IPS DF 4.7 (cell line): Measurements from ENCODE around the gene CXADR.

Experiments used
- DNase-seq: peaks from one replicate; pipeline ENCODE4 v3.0.0-alpha.2; 2013; ENCODE audit warnings: low spot score; ENCODE audit errors: extremely low read depth

The CXADR gene

DNA sequence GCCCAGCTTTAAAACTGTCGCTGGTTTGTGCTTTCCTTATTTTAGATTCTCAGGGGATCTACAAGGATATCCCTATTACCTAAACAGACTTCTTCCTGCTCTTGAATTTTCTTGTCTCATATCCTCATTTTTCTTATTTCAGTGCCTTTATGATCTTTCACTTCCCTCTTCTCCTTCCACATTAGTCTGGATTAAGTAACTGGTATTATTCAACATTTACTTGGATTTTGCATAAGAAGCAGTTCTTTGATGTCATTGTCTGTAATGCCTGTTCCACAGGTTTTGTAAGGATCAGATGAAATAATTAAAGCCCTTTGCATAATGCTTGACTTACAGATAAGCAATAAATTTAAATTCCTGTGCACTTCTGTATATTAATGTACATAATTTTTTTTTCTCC is 26.5 kb downstream of the CXADR start:
- no peak for DNase-seq

- DNase-seq = no peak
Observed at GRCh38 chr21:17539743-17540341, 27.0 kb downstream of the CXADR start.

DNA sequence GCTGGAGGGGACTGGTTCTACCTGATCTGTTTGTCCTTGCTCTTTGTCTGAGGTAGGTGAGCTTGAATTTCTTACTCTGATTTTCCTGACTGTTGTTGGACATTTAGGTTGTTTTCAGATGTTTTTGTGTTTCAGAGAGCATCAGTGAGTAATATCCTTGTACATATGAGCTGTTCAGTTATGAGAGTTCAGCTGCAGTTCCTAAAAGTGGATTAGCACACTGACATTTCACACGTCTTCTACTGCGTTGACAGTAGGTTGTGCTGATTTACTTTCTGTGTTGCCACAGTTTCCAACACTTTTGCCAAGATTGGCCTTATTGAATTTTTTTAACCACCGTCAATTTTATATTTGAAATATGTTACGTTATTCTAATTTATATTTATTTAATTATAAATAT is 27.7 kb downstream of the CXADR start:
- DNase-seq = no peak

DNA sequence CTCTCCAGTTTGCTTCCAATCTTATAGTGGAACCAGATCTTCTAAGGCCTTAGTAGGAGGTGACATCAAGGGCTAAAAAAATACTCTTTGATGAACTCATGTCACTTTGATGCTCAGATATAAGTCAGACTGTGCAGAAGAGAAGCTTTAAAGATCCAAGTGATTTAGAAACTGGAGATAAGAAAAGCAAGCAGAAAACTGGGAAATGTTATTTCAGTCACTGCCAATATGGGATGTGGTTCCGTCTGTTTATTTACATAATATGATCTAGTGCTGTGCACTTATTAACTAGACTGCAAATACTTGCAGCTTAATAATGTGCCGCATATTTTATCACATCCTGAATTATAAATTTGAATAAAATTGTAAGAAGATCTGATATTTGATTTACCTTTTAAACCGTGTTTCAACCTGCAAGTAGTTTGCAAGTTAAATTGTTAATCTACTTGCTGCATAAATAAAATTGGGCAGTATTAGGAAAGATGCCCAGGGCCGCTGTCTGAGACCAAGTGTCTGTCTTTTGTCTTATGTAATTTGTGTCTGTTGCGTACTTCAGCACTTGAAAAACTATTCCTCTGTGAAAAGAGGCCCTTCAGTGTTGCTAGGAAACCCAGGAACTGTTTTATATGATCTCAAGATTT is 29.6 kb downstream of the CXADR start:
- no peak for DNase-seq

DNA sequence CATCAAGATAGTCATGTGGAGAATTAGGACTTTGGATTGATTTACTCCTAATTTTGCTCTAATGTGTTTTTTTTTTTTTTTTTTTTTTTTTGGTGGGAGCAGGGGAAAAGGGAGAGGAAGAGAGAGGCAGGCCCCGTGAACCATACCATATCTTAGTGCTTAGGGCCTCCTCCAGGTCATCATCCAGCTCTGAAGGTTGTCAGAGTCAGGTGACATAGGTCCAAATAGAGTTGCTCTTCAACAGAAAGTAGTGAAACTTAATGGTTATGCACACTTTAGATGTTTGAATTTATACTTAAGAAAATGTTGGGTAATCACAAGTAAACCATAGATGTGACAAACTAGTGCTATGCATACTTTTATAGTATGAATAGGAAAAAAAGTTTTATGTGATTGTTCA is 32.2 kb downstream of the CXADR start:
- DNase-seq = no peak

DNA sequence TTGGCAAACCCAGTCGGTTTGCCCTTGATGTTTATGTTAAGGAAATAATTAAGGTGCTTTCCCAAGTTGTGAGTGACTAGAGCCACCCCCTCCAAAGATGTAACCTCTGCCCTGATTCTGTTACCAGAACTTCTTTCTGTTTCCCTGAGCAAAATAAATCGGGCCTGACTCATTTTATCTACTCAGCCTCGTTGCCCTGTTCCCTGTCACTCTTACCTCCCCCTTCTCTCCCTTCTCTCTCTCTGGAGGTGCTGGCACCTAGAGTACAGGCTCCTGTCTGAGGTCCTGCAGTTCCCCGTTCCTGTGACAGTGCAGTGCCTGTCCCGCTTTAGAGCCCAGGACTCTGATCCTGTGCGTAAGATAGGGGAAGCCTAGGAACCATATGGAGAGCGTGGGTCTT is 35.4 kb downstream of the CXADR start:
- no peak for DNase-seq

- DNase-seq = no peak
Observed at GRCh38 chr21:17550671-17551308, 37.9 kb downstream of the CXADR start.

DNA sequence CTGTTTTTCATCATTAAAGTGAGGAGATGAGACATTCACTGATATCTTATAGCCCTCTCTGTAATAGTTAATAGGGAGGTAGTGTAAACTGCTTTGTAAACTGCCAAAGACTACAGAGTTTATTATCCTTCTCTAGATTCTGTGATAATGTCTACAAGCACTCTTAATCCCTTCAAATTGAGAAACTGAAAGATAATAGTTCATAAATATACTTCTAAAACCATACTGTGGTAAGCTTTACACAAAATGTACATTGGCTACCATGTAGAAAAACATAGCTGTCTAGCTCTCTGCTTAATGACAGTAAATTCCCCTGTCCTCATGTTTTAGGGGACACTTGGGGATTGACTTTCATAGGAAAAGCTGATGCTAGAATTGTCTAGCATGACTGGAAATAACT is 39.6 kb downstream of the CXADR start:
- no peak for DNase-seq

DNA sequence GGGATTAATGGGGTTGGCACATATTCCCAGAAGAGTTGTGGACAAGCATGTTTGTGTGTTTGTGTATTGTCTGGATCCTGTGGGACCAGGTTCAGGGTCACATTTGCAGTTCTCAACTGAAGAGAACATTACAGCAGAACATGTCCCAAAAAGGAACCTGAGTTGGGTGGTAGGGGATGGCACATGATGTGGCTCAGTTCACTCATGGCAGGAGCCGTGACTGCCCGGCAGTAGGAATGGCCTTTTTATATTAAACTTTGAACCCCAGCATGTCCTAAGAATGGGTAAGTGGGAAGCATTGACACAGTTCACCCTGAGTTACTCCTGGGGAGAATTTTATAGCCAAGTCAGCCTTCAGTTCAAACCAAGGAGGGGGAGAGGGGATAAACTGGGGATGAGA is 41.3 kb downstream of the CXADR start:
- DNase-seq = no peak

DNA sequence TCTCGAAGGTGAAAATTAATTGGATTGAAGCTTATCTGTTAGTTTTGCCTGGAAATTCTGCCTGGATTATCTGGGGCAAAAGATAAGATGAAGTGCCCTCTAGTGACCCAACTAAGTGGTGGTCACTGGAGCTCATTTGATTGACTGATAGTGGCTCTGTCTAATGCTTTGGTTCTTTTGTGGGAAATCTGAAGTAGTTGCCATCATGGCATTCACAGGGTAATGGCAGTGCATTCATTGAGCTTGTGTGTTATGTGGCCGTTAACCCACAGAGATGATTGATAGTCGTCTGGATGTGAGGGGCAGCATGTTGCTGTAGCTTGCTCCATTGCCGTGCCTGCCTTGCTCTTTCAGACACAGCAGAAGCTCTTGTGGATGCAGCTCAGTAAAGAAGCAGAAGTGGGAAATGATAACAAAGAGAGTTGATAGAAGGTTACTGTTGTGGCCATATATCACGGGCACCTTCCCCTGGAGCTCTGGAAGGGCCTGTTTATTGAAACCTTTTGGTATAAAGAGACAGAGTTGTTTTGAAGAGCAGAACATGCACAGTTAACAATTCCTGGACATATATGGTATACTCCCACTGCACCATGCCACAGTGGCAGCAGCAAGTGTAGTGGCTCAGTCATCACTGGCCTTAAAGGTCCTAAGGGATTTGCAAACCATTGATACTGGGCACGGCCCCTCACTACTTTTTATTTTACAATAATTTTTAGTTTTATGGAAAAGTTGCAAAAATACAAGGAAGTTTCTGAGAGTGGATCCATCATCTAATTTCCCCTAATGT is 42.0 kb downstream of the CXADR start:
- DNase-seq = no peak

GRCh38 chr21:17560377-17561025 is 47.7 kb downstream of the CXADR start:
- DNase-seq = no peak

DNA sequence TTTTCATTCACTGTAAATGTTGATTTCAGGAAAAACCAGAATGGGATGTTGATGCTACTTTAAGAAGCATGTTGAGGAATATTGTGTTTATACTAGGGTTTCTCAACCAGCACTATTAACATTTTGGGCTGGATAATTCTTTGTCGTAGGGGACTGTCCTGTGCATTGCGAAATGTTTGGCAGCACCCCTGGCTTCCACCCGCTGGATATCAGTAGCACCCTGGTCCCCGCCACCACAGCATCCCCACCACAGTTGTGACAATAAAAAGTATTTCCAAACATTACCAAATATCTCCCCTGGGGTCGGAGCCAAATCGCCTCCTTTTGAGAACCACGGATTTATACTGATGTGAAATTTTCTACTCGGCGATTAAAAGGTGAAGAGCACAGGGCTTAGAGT is 57.9 kb downstream of the CXADR start:
- no peak for DNase-seq

GRCh38 chr21:17572431-17572830 is 59.6 kb downstream of the CXADR start:
- no peak for DNase-seq

DNA sequence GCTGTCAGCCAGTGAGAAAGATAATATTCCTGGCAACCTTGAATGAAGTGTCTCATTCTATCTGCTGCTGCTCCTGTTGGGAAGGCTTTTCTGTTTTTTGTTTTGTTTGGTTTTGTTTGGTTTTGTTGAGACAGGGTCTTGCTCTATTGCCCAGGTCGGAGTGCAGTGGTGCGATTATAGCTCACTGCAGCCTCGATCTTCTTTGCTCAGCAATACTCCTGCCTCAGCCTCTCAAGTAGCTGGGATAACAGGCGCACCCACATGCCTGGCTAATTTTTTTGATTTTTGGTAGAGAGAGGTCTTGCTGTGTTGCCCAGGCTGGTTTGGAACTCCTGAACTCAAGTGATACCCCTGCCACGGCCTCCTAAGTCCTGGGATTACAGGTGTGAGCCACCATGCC is 62.2 kb downstream of the CXADR start:
- DNase-seq = no peak

- DNase-seq = no peak
Observed at GRCh38 chr21:17576080-17576835, 63.4 kb downstream of the CXADR start.

DNA sequence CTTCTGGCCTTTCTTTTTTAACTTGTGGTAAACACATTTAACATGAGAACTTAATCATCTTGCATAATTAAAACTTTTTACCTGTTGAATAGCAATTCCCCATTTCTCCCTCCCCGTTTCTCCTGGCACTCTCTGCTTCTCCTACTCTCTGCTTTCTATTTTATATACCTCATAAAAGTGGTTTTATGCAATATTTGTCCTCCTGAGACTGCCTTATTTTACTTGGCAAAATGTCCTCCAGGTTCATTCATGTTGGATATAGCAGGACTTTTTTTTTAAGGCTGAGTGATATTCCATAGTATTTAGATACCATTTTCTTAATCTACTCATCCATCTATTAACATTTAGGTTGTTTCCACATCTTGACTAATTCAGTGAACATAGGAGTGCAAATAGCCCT is 64.9 kb downstream of the CXADR start:
- no peak for DNase-seq

DNA sequence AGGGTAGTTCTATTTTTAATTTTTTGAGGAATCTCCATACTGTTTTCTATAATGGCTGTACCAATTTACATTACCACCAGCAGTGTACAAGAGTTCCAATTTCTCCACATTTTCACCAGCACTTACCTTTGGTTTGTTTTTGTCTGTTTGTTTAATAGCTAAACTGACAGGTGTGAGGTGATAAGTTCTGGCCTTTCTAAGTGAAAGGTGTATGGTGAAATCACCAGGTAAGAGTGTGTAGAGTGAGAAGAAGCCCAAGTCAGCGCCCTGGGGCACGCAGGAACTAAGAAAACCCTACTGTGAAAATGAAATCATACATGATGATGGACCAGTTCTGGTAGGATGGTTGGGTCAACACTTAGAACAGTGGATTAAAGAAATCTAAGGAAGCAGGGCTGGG is 65.3 kb downstream of the CXADR start:
- DNase-seq = no peak

- DNase-seq = no peak
Observed at GRCh38 chr21:17578876-17579275, 66.0 kb downstream of the CXADR start.

DNA sequence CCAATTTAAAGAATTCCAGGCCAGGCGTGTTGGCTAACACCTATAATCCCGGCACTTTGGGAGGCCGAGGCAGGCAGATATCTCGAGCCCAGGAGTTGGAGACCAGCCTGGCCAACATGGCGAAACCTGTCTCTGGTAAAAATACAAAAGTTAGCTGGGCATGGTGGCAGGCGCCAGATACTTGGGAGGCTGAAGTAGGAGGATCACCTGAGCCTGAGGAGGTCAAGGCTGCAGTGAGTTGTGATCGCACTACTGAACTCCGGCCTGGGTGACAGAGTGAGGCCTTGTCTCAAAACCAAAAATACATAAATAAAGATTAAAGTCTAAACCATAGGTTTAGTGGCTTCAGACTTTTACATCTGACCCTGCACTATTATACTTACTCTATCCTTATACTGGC is 67.5 kb downstream of the CXADR start:
- DNase-seq = no peak

DNA sequence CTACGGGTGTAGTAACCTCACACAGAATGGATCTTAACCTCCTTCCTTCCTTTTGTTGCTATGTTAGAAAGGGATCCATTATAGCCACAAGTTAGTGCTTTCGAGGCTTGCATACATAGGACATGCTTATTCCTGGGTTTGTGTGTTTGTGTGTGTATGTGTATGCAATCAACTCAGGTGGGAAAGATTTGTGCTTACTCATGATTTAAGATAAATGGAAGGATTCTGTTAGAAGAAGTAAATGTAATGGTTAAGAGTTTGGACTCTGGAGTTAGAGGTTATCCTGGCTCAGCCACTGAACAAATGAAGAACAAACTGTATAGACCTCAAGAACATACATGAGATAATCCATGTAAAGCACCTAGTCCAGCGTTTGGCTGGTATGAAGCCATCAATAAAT is 71.1 kb downstream of the CXADR start:
- no peak for DNase-seq

DNA sequence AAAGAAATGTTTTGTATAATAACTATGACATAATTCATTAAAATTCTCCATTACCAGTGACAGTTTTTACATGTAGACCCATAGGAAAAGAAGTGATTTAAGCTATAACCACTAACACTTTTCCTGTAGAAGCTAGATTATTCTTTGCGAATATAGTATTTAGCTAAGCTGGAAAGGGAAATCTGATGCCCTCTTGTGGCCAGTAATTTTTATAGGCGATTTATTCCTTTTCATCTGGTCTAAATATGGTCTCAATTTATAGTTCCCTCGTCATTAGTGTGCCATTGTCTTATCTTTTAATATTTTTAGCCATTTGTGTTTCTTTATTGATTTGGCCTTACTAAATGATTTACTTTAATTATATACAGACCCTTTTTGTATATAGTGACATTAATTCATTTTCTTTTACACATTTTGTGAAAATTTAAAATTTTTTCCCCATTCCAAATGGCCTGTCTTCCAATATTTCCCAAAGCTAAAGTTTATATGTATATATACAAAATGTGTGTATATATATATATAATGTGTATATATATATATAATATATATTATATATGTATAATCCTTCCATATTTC is 73.1 kb downstream of the CXADR start:
- peak; percentile 11 for DNase-seq
